ENCODE data around the gene VAMP2. TPM values are rescaled to one million over a fixed set of nuclear protein-coding genes. Genes with fewer than 3 reads are reported as not detected.

VAMP2 gene
- total RNA-seq, 4 donors from 2014 or later = 43.5 to 58.9 (median 49.3) TPM

- H3K4me3 ChIP-seq (ENCODE audit: low read depth, poor library complexity, severe bottlenecking) = no peak overlapping the region
- WGBS, 2 donors = 1% methylated on average over 25 of the region's 25 CpGs
- intact Hi-C loops (cut with DNase I; ENCODE audit: low total_unique reads) = no loop called here
- TF ChIP-seq CTCF (IDR thresholded peaks at IDR 0.05) = no peak
- no peak for TF ChIP-seq POLR2A (IDR thresholded peaks at IDR 0.05)
- peak; percentile 92 to 98 for DNase-seq (ENCODE audit: low spot score in 2 of 2)
These were observed 24.9 kb upstream of the VAMP2 start for GRCh38 chr17:8187517-8188262.

GRCh38 chr17:8186787-8187516 is 24.2 kb upstream of the VAMP2 start:
- TF ChIP-seq CTCF (IDR thresholded peaks at IDR 0.05) (peak in 1 of 3 donors; percentile 37), POLR2A (IDR thresholded peaks at IDR 0.05) (no peak)
- intact Hi-C loops (cut with DNase I; ENCODE audit: low total_unique reads) = no loop called here
- H3K4me3 ChIP-seq (ENCODE audit: low read depth, poor library complexity, severe bottlenecking) = peak overlapping the region; percentile 77
- peak; percentile 94 to 98 for DNase-seq (ENCODE audit: low spot score in 2 of 2)
- 0% methylated on average over 29 to 32 of the region's 32 CpGs for WGBS, 2 donors

- no peak for DNase-seq (ENCODE audit: low spot score in 2 of 2)
- 0 to 1% methylated on average over 15 to 23 of the region's 23 CpGs for WGBS, 2 donors
- no peak for TF ChIP-seq CTCF (IDR thresholded peaks at IDR 0.05)
- no peak for TF ChIP-seq POLR2A (IDR thresholded peaks at IDR 0.05)
- peak overlapping the region; percentile 77 for H3K4me3 ChIP-seq (ENCODE audit: low read depth, poor library complexity, severe bottlenecking)
- intact Hi-C loops (cut with DNase I; ENCODE audit: low total_unique reads) = no loop called here
These were observed 23.7 kb upstream of the VAMP2 start for GRCh38 chr17:8186446-8186786.

GRCh38 chr17:8185582-8186445 is 23.1 kb upstream of the VAMP2 start:
- WGBS, 2 donors = 0 to 1% methylated on average over 39 to 43 of the region's 44 CpGs

More at GRCh38 chr17:8185582-8186445, 23.1 kb upstream of the VAMP2 start:
- DNase-seq (ENCODE audit: low spot score in 2 of 2) = peak; percentile 92 to 99
- peak overlapping the region; percentile 77 for H3K4me3 ChIP-seq (ENCODE audit: low read depth, poor library complexity, severe bottlenecking)
- TF ChIP-seq CTCF (IDR thresholded peaks at IDR 0.05) = no peak
- TF ChIP-seq POLR2A (IDR thresholded peaks at IDR 0.05) = no peak
- intact Hi-C loops (cut with DNase I; ENCODE audit: low total_unique reads) = no loop called here
